NCI-H748 (cell line): ENCODE data around the gene CARS2.
"Not testable (repeated sequence)": the region's sequence is repeated elsewhere in the genome, so short reads cannot be mapped to it uniquely, and the experiment has no call there.

Source experiments
- DNase-seq: peaks from one replicate; lab custom pipeline; 2025; ENCODE audit not compliant: unreplicated experiment; lab: John Stamatoyannopoulos, UW

CARS2 gene

GRCh38 chr13:110705826-110706569 lies at the start of gene CARS2:
Gene CARS2, minus strand, starts transcription at chr13:110706116. Its CDS starts 23 bp downstream, at chr13:110706093.
- peak; percentile 98 for DNase-seq

GRCh38 chr13:110748271-110748670 lies 42.4 kb upstream of the CARS2 start:
- DNase-seq, result no peak

- no peak for DNase-seq
Measured at GRCh38 chr13:110746438-110746837, 40.5 kb upstream of the CARS2 start.

GRCh38 chr13:110743687-110744086 lies 37.8 kb upstream of the CARS2 start:
- DNase-seq, result no peak

GRCh38 chr13:110737555-110737954 lies 31.6 kb upstream of the CARS2 start:
- DNase-seq, result no peak

- DNase-seq, result no peak
Measured at GRCh38 chr13:110734561-110734960, 28.6 kb upstream of the CARS2 start.

- no peak for DNase-seq
Measured at GRCh38 chr13:110731072-110731471, 25.2 kb upstream of the CARS2 start.

- DNase-seq, result no peak
Measured at GRCh38 chr13:110726726-110727125, 20.8 kb upstream of the CARS2 start.

- DNase-seq, result not testable (repeated sequence)
Measured at GRCh38 chr13:110726153-110726552, 20.2 kb upstream of the CARS2 start.

GRCh38 chr13:110723598-110723997 lies 17.7 kb upstream of the CARS2 start:
- no peak for DNase-seq

- no peak for DNase-seq
Measured at GRCh38 chr13:110722971-110723370, 17.1 kb upstream of the CARS2 start.

GRCh38 chr13:110719036-110719710 lies 13.3 kb upstream of the CARS2 start:
- DNase-seq, result no peak

GRCh38 chr13:110716247-110716515 lies 10.3 kb upstream of the CARS2 start:
- peak; percentile 40 for DNase-seq

GRCh38 chr13:110715395-110716246 lies 9.7 kb upstream of the CARS2 start:
- peak; percentile 99 for DNase-seq

- peak; percentile 80 for DNase-seq
Measured at GRCh38 chr13:110714797-110715394, 9.0 kb upstream of the CARS2 start.

- peak; percentile 62 for DNase-seq
Measured at GRCh38 chr13:110713981-110714796, 8.3 kb upstream of the CARS2 start.

- DNase-seq, result no peak
Measured at GRCh38 chr13:110713642-110713952, 7.7 kb upstream of the CARS2 start, which contains the start of gene ING1. Gene ING1, plus strand, starts transcription at chr13:110713700. Its CDS starts 450 bp downstream, at chr13:110714150.

GRCh38 chr13:110712849-110713641 lies 7.1 kb upstream of the CARS2 start:
- peak; percentile 99 for DNase-seq

GRCh38 chr13:110712081-110712848 lies 6.3 kb upstream of the CARS2 start:
- DNase-seq, result peak; percentile 91
